GM23338 (cell line): Measurements from ENCODE around the gene CCDC9B. TPM values are rescaled to one million over a fixed set of nuclear protein-coding genes. Genes with fewer than 3 reads are reported as not detected.

Experiments used
- ATAC-seq: fragments of 200-7000 bp; cut with Tn5 transposase; 3 replicates; pipeline ENCODE4 v1.9.1; 2020
- DNase-seq: peaks from one replicate; pipeline ENCODE4 v3.0.0-alpha.2; 2015; ENCODE audit warnings: low spot score
- H2AFZ ChIP-seq: fragments of 200-600 bp; sonication (generic); 2 replicates; pipeline ENCODE4 v1.8.0; 2016; ENCODE audit warnings: antibody characterized with exemption, mild to moderate bottlenecking, moderate library complexity
- H3F3A ChIP-seq: fragments of 200-600 bp; sonication (generic); replicated peaks from 2 replicates; pipeline ENCODE4 v1.8.0; 2017; ENCODE audit warnings: antibody characterized with exemption, mixed run types, low read depth
- H3K27ac ChIP-seq: fragments of 200-600 bp; sonication (generic); 2 replicates; pipeline ENCODE4 v1.6.1; 2016; ENCODE audit warnings: low read depth
- H3K27me3 ChIP-seq: fragments of 200-600 bp; sonication (generic); 2 replicates; pipeline ENCODE4 v1.8.0; 2016; ENCODE audit warnings: mild to moderate bottlenecking, mixed run types, moderate library complexity; ENCODE audit not compliant: insufficient read depth
- H3K36me3 ChIP-seq: fragments of 200-600 bp; sonication (generic); 2 replicates; pipeline ENCODE4 v1.8.0; 2016; ENCODE audit warnings: mild to moderate bottlenecking; ENCODE audit not compliant: insufficient read depth
- H3K4me1 ChIP-seq: fragments of 200-600 bp; sonication (generic); 2 replicates; pipeline ENCODE4 v1.8.0; 2016; ENCODE audit warnings: mild to moderate bottlenecking, moderate library complexity; ENCODE audit not compliant: insufficient read depth
- H3K4me2 ChIP-seq: fragments of 200-600 bp; sonication (generic); 2 replicates; pipeline ENCODE4 v1.7.1; 2017; ENCODE audit warnings: mixed run types
- H3K4me3 ChIP-seq: fragments of 200-600 bp; sonication (generic); 2 replicates; pipeline ENCODE4 v1.6.1; 2016; ENCODE audit warnings: mixed run types
- H3K79me2 ChIP-seq: fragments of 200-600 bp; sonication (generic); replicated peaks from 2 replicates; pipeline ENCODE4 v1.8.0; 2017; ENCODE audit warnings: mild to moderate bottlenecking; ENCODE audit not compliant: insufficient read depth
- H3K9me2 ChIP-seq: fragments of 200-600 bp; sonication (generic); 2 replicates; pipeline ENCODE4 v1.8.0; 2017; ENCODE audit not compliant: insufficient read depth
- H4K20me1 ChIP-seq: fragments of 200-600 bp; sonication (generic); replicated peaks from 2 replicates; pipeline ENCODE4 v1.8.0; 2017; ENCODE audit warnings: mild to moderate bottlenecking; ENCODE audit not compliant: insufficient read depth
- H3K27ac Mint-ChIP-seq: 2 replicates; pipeline ENCODE4 v1.8.0; 2020; ENCODE audit warnings: inconsistent platforms, mild to moderate bottlenecking, moderate library complexity, mixed read lengths
- H3K27me3 Mint-ChIP-seq: 3 replicates; pipeline ENCODE4 v1.8.0; 2022; ENCODE audit warnings: low read depth, mild to moderate bottlenecking, moderate library complexity, mixed read lengths, inconsistent platforms; ENCODE audit not compliant: insufficient read depth, poor library complexity
- H3K36me3 Mint-ChIP-seq: 3 replicates; pipeline ENCODE4 v1.8.0; 2021; ENCODE audit warnings: low read depth, mild to moderate bottlenecking, inconsistent platforms, moderate library complexity, mixed read lengths
- H3K4me1 Mint-ChIP-seq: 3 replicates; pipeline ENCODE4 v1.8.0; 2020; ENCODE audit warnings: mild to moderate bottlenecking, inconsistent platforms, mixed read lengths
- H3K4me3 Mint-ChIP-seq: 3 replicates; pipeline ENCODE4 v1.8.0; 2021; ENCODE audit warnings: moderate library complexity, mild to moderate bottlenecking, inconsistent platforms, mixed read lengths
- H3K9me3 Mint-ChIP-seq: 3 replicates; pipeline ENCODE4 v1.8.0; 2020; ENCODE audit warnings: moderate library complexity, mild to moderate bottlenecking, inconsistent platforms, mixed read lengths
- CREB1 ChIP-seq: fragments of 250-450 bp; sonication (Bioruptor Pico); IDR thresholded peaks from 2 replicates; pipeline ENCODE4 v1.5.0; 2020; ENCODE audit warnings: low read depth, mild to moderate bottlenecking, moderate library complexity
- CTCF ChIP-seq, 2 experiments: fragments of 200-600 bp in 1 of 2; sonication (generic) in 1 of 2; conservative IDR thresholded peaks; 2 replicates each; pipeline versions ENCODE4 v1.5.1 to v1.6.1; 2016 to 2017; ENCODE audit warnings: antibody characterized with exemption in 2 of 2, low read depth in 2 of 2, mild to moderate bottlenecking in 2 of 2, moderate library complexity in 1 of 2
- EZH2 ChIP-seq: fragments of 200-600 bp; sonication (generic); IDR thresholded peaks from one replicate; pipeline ENCODE4 v1.8.0; 2017; ENCODE audit warnings: antibody characterized with exemption, mild to moderate bottlenecking, low read depth; ENCODE audit not compliant: unreplicated experiment
- EZH2phosphoT487 ChIP-seq: fragments of 200-600 bp; sonication (generic); IDR thresholded peaks from one replicate; pipeline ENCODE4 v1.8.1; 2018; ENCODE audit warnings: antibody characterized with exemption; ENCODE audit not compliant: unreplicated experiment
- JUNB ChIP-seq: IDR thresholded peaks from one replicate; pipeline ENCODE4 v1.6.1; 2016; ENCODE audit warnings: antibody characterized with exemption; ENCODE audit not compliant: unreplicated experiment
- NANOG ChIP-seq: IDR thresholded peaks from 2 replicates; pipeline ENCODE4 v1.6.1; 2016; ENCODE audit warnings: antibody characterized with exemption, borderline replicate concordance
- POLR2AphosphoS5 ChIP-seq: IDR thresholded peaks from 2 replicates; pipeline ENCODE4 v1.6.1; 2016; ENCODE audit warnings: antibody characterized with exemption, low read depth
- STAT1 ChIP-seq: IDR thresholded peaks from one replicate; pipeline ENCODE4 v1.6.1; 2016; ENCODE audit warnings: antibody characterized with exemption; ENCODE audit not compliant: unreplicated experiment
- ZNF114 ChIP-seq: fragments of 250-450 bp; sonication (Bioruptor Pico); IDR thresholded peaks from 2 replicates; pipeline ENCODE4 v1.5.0; 2020; ENCODE audit warnings: mild to moderate bottlenecking, moderate library complexity
- ZNF331 ChIP-seq: fragments of 250-450 bp; sonication (Bioruptor Pico); IDR thresholded peaks from 2 replicates; pipeline ENCODE4 v1.5.0; 2020; ENCODE audit warnings: low read depth, mild to moderate bottlenecking, moderate library complexity
- ZNF462 ChIP-seq: fragments of 250-450 bp; sonication (Bioruptor Pico); IDR thresholded peaks from 2 replicates; pipeline ENCODE4 v1.5.0; 2020; ENCODE audit warnings: mild to moderate bottlenecking, moderate library complexity
- polyA plus RNA-seq: library from polyadenylated mRNA; unstranded; fragments of >200 nt; fragmentation: Nextera tagmentation; extraction: Ambion mirVana; gene quantifications from 2 replicates; pipeline ENCODE4 v1.2.1, GENCODE V29; 2016
- total RNA-seq: library from RNA; depleted of rRNA; stranded (reverse); fragments of >200 nt; shearing (Covaris generic); gene quantifications from 2 replicates; pipeline ENCODE4 v1.2.3, GENCODE V29; 2014
- TF ChIP-seq, protein P1 (sequence below): IDR thresholded peaks from one replicate; pipeline ENCODE4 v1.6.1; 2018; ENCODE audit warnings: antibody characterized with exemption; ENCODE audit not compliant: unreplicated experiment
- TF ChIP-seq, protein P2 (sequence below): IDR thresholded peaks from 2 replicates; pipeline ENCODE4 v1.6.1; 2016; ENCODE audit warnings: antibody characterized with exemption

CCDC9B gene
- total and polyA plus RNA-seq, 2 experiments from 2014 or later: 0.18 to 0.97 TPM

DNA sequence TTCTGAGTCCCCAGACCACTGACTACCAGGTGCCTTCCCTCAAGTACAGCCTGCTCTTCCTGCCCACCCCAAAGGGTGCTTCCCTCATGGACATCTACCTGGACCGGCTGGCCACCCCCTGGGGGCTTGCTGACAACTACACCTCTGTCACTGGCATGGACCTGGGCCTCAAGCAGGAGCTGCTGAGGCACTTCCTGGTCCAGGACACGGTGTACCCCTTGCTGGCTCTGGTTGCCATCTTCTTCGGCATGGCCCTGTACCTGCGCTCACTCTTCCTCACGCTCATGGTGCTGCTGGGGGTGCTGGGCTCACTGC lies 26.6 kb upstream of the CCDC9B start:
- Histone ChIP-seq H3K4me2 (peak overlapping the region; percentile 81), H3F3A (0 out of 2 replicates have a peak, but pooled peaks cover 3% of the 10 kb centered on the region), H3K27ac (no peak overlapping the region), H4K20me1 (no peaks in the 10 kb centered on the region), H3K4me3 (peak overlapping the region; percentile 51), H3K27me3 (peaks cover 28% of the 10 kb centered on the region), H3K36me3 (no peaks in the 10 kb centered on the region), H2AFZ (peak overlapping the region; percentile 96), H3K79me2 (no peaks in the 10 kb centered on the region), H3K9me2 (no peaks in the 10 kb centered on the region), H3K4me1 (peaks cover 7% of the 10 kb centered on the region)
- peaks cover 20% of the 10 kb centered on the region for H3K4me1 Mint-ChIP-seq
- peak overlapping the region; percentile 47; the same call in 2 of the 3 replicates for H3K4me3 Mint-ChIP-seq
- no peak for TF ChIP-seq ZNF331 (CRISPR knock-in tag)
- no peak for TF ChIP-seq ZNF114 (CRISPR knock-in tag)
- no peak for TF ChIP-seq POLR2AphosphoS5
- TF ChIP-seq, protein P1, sequence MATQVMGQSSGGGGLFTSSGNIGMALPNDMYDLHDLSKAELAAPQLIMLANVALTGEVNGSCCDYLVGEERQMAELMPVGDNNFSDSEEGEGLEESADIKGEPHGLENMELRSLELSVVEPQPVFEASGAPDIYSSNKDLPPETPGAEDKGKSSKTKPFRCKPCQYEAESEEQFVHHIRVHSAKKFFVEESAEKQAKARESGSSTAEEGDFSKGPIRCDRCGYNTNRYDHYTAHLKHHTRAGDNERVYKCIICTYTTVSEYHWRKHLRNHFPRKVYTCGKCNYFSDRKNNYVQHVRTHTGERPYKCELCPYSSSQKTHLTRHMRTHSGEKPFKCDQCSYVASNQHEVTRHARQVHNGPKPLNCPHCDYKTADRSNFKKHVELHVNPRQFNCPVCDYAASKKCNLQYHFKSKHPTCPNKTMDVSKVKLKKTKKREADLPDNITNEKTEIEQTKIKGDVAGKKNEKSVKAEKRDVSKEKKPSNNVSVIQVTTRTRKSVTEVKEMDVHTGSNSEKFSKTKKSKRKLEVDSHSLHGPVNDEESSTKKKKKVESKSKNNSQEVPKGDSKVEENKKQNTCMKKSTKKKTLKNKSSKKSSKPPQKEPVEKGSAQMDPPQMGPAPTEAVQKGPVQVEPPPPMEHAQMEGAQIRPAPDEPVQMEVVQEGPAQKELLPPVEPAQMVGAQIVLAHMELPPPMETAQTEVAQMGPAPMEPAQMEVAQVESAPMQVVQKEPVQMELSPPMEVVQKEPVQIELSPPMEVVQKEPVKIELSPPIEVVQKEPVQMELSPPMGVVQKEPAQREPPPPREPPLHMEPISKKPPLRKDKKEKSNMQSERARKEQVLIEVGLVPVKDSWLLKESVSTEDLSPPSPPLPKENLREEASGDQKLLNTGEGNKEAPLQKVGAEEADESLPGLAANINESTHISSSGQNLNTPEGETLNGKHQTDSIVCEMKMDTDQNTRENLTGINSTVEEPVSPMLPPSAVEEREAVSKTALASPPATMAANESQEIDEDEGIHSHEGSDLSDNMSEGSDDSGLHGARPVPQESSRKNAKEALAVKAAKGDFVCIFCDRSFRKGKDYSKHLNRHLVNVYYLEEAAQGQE: no peak
- TF ChIP-seq, protein P2, sequence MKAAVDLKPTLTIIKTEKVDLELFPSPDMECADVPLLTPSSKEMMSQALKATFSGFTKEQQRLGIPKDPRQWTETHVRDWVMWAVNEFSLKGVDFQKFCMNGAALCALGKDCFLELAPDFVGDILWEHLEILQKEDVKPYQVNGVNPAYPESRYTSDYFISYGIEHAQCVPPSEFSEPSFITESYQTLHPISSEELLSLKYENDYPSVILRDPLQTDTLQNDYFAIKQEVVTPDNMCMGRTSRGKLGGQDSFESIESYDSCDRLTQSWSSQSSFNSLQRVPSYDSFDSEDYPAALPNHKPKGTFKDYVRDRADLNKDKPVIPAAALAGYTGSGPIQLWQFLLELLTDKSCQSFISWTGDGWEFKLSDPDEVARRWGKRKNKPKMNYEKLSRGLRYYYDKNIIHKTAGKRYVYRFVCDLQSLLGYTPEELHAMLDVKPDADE: no peak
- TF ChIP-seq CREB1: no peak
- TF ChIP-seq JUNB: no peak
- TF ChIP-seq EZH2phosphoT487: no peak
- no peak for TF ChIP-seq CTCF (conservative IDR thresholded peaks at IDR 0.05; ENCODE audit: low read depth in 2 of 2)
- TF ChIP-seq NANOG: no peak
- no peak for TF ChIP-seq ZNF462 (CRISPR knock-in tag)
- no peak for TF ChIP-seq STAT1
- no peak for TF ChIP-seq EZH2
- H3K27ac Mint-ChIP-seq: no peak overlapping the region
- no peak for ATAC-seq
- H3K36me3 Mint-ChIP-seq: no peaks in the 10 kb centered on the region; the same call in 2 of the 3 replicates
- peaks cover 35% of the 10 kb centered on the region for H3K27me3 Mint-ChIP-seq
- no peak for DNase-seq
- peaks cover 2% of the 10 kb centered on the region; the same call in 1 of the 3 replicates for H3K9me3 Mint-ChIP-seq
